Brain microvascular endothelial cell (primary cell): ENCODE data around the gene PPIL3.

Experiments used
- DNase-seq: peaks from one replicate; pipeline ENCODE4 v3.0.0-alpha.2; 2020
- H3K27ac ChIP-seq: fragments of 250-450 bp; sonication (Bioruptor Pico); 2 replicates; pipeline ENCODE4 v1.5.1; 2020; ENCODE audit warnings: mild to moderate bottlenecking, moderate library complexity
- H3K27me3 ChIP-seq: fragments of 250-450 bp; sonication (Bioruptor Pico); replicated peaks from 2 replicates; pipeline ENCODE4 v1.5.1; 2020; ENCODE audit warnings: mild to moderate bottlenecking
- H3K36me3 ChIP-seq: fragments of 250-450 bp; sonication (Bioruptor Pico); replicated peaks from 2 replicates; pipeline ENCODE4 v1.5.1; 2020; ENCODE audit warnings: mild to moderate bottlenecking
- H3K4me3 ChIP-seq: 2 replicates; pipeline ENCODE4 v1.5.1; 2011; ENCODE audit warnings: low read depth, mild to moderate bottlenecking, control low read depth, low read length, moderate library complexity
- in situ Hi-C: cut with HindIII; loops from 2 replicates; pipeline ENCODE4 v1.10.0; 2017; ENCODE audit warnings: low sequenced_read_pairs, low pct_ligation_motif_present
- TF ChIP-seq, protein P1 (sequence below): IDR thresholded peaks from 2 replicates; pipeline ENCODE4 v1.5.1; 2011; ENCODE audit warnings: low read depth, mild to moderate bottlenecking, moderate library complexity, low read length, control low read depth, inconsistent platforms; ENCODE audit errors: missing control alignments

The PPIL3 gene

DNA sequence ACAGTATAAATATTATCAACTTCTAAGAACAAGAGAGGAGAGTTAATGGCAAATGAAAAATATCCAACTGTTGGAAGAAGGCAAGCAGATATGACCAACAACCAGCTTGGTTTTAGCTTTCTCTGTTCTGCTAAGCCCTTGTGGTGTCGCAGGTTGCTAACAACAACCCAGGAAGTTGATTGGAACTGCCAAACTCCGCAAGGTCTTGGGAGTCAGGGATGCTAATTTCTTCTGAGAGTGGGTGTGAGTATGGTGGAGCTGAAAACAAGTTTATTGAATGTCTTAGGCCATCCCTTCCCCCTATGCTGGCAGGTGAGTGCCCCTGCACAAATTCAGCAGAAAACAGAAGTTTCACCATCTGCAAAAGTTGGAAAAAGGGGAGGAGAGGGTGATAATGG is 59.6 kb downstream of the PPIL3 start:
- H3K27me3 ChIP-seq = no peaks in the 10 kb centered on the region
- DNase-seq = no peak
- H3K4me3 ChIP-seq = no peak overlapping the region
- no peak overlapping the region for H3K27ac ChIP-seq
- in situ Hi-C loops = no loop called here
- peaks cover 6% of the 10 kb centered on the region for H3K36me3 ChIP-seq
- TF ChIP-seq, protein P1, sequence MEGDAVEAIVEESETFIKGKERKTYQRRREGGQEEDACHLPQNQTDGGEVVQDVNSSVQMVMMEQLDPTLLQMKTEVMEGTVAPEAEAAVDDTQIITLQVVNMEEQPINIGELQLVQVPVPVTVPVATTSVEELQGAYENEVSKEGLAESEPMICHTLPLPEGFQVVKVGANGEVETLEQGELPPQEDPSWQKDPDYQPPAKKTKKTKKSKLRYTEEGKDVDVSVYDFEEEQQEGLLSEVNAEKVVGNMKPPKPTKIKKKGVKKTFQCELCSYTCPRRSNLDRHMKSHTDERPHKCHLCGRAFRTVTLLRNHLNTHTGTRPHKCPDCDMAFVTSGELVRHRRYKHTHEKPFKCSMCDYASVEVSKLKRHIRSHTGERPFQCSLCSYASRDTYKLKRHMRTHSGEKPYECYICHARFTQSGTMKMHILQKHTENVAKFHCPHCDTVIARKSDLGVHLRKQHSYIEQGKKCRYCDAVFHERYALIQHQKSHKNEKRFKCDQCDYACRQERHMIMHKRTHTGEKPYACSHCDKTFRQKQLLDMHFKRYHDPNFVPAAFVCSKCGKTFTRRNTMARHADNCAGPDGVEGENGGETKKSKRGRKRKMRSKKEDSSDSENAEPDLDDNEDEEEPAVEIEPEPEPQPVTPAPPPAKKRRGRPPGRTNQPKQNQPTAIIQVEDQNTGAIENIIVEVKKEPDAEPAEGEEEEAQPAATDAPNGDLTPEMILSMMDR = no peak

DNA sequence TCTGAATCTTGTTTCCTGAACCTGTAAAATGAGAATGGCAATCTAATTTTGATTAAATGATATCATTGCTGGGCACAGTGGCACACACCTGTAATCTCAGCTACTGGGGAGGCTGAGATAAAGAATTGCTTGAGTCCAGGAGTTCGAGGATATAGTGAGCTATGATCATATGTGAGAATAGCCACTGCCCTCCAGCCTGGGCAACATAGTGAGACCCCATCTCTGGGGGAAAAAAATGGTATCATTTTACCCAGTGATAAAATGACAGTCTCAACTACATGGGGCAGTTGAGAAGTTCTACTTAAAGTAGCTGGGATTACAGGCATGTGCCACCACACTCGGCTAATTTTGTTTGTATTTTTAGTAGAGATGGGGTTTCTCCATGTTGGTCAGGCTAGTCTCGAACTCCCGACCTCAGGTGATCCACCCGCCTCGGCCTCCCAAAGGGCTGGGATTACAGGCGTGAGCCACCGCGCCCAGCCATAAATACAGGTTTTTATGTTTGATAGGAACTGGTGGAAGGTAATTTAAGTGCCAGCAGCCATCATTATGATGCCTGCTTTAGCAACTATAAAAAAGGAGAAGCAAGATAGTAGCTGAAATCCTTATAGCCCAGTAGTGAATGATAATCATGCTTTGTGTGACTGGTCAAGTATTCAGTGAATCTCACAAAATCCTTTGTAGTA is 60.2 kb downstream of the PPIL3 start:
- Histone ChIP-seq H3K27ac (no peak overlapping the region), H3K4me3 (no peak overlapping the region), H3K27me3 (no peaks in the 10 kb centered on the region), H3K36me3 (peaks cover 6% of the 10 kb centered on the region)
- in situ Hi-C loops = no loop called here
- DNase-seq = no peak
- TF ChIP-seq, protein P1 = no peak

DNA sequence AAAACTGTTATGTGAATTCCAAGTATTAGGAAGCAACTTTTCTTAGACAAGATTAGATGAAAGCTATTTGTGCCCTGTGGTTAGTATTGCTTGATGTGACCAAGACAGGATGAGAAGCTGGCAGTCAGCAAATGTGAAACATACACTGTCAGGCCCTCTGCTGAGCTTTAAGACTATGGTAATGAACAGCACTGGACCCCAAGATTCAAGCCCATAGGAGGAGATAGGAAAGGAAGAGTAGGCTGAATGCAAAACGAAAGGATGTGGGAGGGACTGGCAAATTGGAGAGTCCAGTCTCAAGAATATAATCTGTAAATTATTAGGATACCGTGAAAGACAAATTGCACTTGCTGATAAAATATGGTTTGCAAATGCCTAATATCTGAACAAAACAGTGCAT is 60.8 kb downstream of the PPIL3 start:
- H3K27me3 ChIP-seq = no peaks in the 10 kb centered on the region
- TF ChIP-seq, protein P1 = no peak
- H3K27ac ChIP-seq = no peak overlapping the region
- H3K36me3 ChIP-seq = peaks cover 6% of the 10 kb centered on the region
- no peak for DNase-seq
- in situ Hi-C loops = no loop called here
- no peak overlapping the region for H3K4me3 ChIP-seq

DNA sequence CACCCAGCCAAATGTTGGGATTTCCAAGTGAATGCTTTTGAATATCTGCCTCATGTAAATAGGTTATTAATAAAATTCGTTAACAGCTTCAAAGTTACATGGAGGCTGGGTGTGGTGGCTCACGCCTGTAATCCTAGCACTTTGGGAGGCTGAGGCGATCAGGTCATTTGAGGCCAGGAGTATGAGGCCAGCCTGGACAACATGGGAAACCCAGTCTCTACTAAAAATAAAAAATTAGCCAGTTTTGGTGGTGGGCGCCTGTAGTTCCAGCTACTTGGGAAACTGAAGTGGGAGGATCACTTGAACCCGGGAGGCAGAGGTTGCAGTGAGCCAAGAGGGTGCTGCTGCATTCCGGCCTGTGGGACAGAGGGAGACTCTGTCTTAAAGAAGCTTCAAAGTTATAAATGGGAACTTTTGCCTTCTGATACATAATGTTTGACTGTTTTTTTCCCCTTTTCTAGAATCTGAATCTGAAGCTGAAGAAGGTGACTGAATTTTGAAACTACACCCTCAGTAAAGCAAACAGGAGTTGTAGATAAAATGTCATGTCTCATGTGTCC is 67.1 kb downstream of the PPIL3 start:
- Histone ChIP-seq H3K36me3 (peaks cover 55% of the 10 kb centered on the region), H3K27ac (no peak overlapping the region), H3K4me3 (no peak overlapping the region), H3K27me3 (no peaks in the 10 kb centered on the region)
- no peak for DNase-seq
- TF ChIP-seq, protein P1 = no peak
- in situ Hi-C loops = no loop called here
